Keratinocyte (primary cell): ENCODE results near the gene ADPRH.

Experiments
- EZH2 ChIP-seq: IDR thresholded peaks from one replicate; pipeline ENCODE4 v1.6.1; 2012; ENCODE audit warnings: inconsistent platforms, mild to moderate bottlenecking, low read length, moderate library complexity
- TF ChIP-seq, protein P1 (sequence below), 3 experiments: IDR thresholded peaks in 1 of 3; conservative IDR thresholded peaks in 1 of 3; optimal IDR thresholded peaks in 1 of 3; 2 replicates in 2 of 3; 3 replicates in 1 of 3; pipeline versions ENCODE3 to v1.5.1; 2011; ENCODE audit warnings: low read length in 3 of 3, mild to moderate bottlenecking in 3 of 3, moderate library complexity in 2 of 3, control low read depth in 1 of 3, inconsistent platforms in 1 of 3; ENCODE audit not compliant: insufficient read depth in 2 of 3; ENCODE audit errors: extremely low read depth in 1 of 3

DNA sequence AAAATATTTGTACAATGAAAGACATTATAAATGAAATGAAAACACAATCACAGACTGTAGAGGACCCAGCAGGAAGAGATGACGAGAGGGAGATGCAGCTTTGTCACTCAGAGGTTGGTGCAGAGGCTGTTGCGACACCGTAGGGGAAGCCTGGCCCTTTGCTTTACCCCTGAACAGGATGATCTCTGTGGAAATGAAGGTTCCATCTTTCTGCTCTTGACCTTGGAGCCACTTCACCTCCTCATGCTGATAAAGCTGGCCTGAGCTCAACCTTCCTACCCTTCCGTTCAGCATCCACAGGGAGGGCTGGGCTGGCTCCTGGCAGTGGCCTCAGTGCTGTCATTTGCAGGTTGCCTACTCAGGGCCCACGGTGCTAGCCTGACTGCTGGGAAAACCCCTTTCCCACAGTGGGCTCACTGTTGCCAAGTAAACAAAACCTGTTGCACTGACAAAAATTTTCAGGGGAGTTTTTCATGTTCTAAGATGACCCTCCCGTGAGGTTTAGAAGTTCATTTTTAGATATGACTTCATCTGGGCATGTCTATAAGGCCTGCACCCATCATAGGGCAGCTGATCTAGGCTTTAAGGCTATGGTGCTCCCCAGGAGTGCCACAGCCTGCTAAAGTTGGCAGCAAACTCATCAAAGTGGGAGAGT, 16.9 kb upstream of the ADPRH start:
- TF ChIP-seq, protein P1, sequence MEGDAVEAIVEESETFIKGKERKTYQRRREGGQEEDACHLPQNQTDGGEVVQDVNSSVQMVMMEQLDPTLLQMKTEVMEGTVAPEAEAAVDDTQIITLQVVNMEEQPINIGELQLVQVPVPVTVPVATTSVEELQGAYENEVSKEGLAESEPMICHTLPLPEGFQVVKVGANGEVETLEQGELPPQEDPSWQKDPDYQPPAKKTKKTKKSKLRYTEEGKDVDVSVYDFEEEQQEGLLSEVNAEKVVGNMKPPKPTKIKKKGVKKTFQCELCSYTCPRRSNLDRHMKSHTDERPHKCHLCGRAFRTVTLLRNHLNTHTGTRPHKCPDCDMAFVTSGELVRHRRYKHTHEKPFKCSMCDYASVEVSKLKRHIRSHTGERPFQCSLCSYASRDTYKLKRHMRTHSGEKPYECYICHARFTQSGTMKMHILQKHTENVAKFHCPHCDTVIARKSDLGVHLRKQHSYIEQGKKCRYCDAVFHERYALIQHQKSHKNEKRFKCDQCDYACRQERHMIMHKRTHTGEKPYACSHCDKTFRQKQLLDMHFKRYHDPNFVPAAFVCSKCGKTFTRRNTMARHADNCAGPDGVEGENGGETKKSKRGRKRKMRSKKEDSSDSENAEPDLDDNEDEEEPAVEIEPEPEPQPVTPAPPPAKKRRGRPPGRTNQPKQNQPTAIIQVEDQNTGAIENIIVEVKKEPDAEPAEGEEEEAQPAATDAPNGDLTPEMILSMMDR (optimal IDR thresholded peaks at IDR 0.05 in 1 of 3, IDR thresholded peaks at IDR 0.05 in 1 of 3, conservative IDR thresholded peaks at IDR 0.05 in 1 of 3; ENCODE audit: extremely low read depth in 1 of 3, insufficient read depth in 2 of 3, low read length in 3 of 3), result no peak
- TF ChIP-seq EZH2, result no peak
